Measurements from ENCODE around the gene TAS2R39. TPM values are rescaled to one million over a fixed set of nuclear protein-coding genes. Genes with fewer than 3 reads are reported as not detected.

The TAS2R39 gene
- total RNA-seq, result not detected in 2 replicates

DNA sequence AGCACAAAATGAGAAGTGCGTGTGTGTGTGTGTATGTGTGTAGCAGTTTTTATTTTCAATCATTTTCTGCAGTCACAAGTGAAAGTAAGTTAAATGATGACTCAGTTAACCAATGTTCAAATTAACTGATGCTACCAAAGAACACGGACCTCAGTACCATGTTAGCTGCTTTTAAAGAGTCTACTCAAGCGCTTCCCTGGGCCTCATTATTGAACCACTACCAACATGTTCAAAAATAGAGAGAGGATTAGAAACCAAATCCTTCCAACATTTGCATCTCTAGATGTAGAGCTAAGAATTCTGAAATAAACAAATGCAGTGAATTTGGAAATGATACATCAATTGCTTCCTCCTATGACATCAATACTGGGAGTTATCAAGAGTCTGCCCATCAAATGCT lies at the start of gene TAS2R39:
TAS2R39 (plus strand) TSS at position 396 of the 400 bp plus-strand sequence; CDS start at position 396, 0 bp downstream.

DNA sequence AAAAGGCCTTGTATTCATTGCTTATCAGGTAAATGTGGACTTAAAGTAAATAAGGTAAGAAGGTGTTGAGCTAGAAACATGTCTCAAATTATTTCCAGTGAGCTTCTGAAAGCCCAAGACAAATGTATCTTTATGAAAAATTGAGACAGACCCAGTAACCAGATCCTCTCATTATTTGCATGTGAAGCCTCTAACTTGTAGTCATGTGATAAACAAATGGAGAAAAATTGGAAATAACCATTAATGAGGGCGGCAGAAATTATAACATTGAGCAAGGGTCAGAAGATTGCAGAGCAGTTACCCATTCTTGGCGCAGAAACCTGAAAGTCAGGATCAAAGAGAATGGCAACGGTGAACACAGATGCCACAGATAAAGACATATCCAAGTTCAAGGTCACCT lies 38.5 kb downstream of the TAS2R39 start, which contains the start of gene TAS2R40:
TAS2R40 (plus strand) TSS at position 301 of the 400 bp plus-strand sequence; CDS start at position 343, 42 bp downstream.

Other genes starting within 250 kb of the TAS2R39 start
- not detected in 2 replicates for gene TRPV5, start 249.7 kb upstream of the TAS2R39 start, total RNA-seq
- gene LLCFC1, start 243.9 kb upstream of the TAS2R39 start, total RNA-seq, result not detected in 2 replicates
- not detected in 2 replicates for gene KEL, start 221.1 kb upstream of the TAS2R39 start, total RNA-seq
- not detected in 2 replicates for gene OR9A2, start 156.3 kb upstream of the TAS2R39 start, total RNA-seq
- gene OR6V1, start 131.1 kb upstream of the TAS2R39 start, total RNA-seq, result not detected in 2 replicates
- not detected in 2 replicates for gene PIP, start 51.3 kb upstream of the TAS2R39 start, total RNA-seq
- gene TAS2R40, start 38.6 kb downstream of the TAS2R39 start, total RNA-seq, result not detected in 2 replicates
- 108 and 156 TPM in 2 replicates for gene GSTK1, start 80.0 kb downstream of the TAS2R39 start, total RNA-seq
- gene TMEM139, start 101.5 kb downstream of the TAS2R39 start, total RNA-seq, result not detected in 2 replicates
- 10.9 and 12.5 TPM in 2 replicates for gene CASP2, start 104.9 kb downstream of the TAS2R39 start, total RNA-seq
- gene CLCN1, start 132.7 kb downstream of the TAS2R39 start, total RNA-seq, result not detected in 2 replicates
- 0.35 and 2.9 TPM in 2 replicates for gene FAM131B, start 179.3 kb downstream of the TAS2R39 start, total RNA-seq
- gene ZYX, start 197.9 kb downstream of the TAS2R39 start, total RNA-seq, result 173 and 187 TPM in 2 replicates
- gene EPHA1, start 225.4 kb downstream of the TAS2R39 start, total RNA-seq, result not detected in 2 replicates